ENCODE measurements around the gene TSTD1. TPM values are rescaled to one million over a fixed set of nuclear protein-coding genes. Genes with fewer than 3 reads are reported as not detected.
"Not testable (repeated sequence)": the region's sequence is repeated elsewhere in the genome, so short reads cannot be mapped to it uniquely, and the experiment has no call there.

TSTD1 gene
- total and polyA plus RNA-seq, 2 donors: 23.1 to 36.7 TPM

- no peak overlapping the region for H3K4me3 ChIP-seq (ENCODE audit: low read depth, low read length)
- no peak for DNase-seq (ENCODE audit: extremely low spot score)
- no peaks in the 10 kb centered on the region for H3K36me3 ChIP-seq (ENCODE audit: insufficient read depth)
- no peaks in the 10 kb centered on the region for H3K4me1 ChIP-seq (ENCODE audit: insufficient read depth)
- peak overlapping the region; percentile 45 for H3K27ac ChIP-seq (ENCODE audit: low read depth)
- WGBS: 72% methylated on average over 1 of the region's 1 CpG
These were observed 41.3 kb downstream of the TSTD1 start for GRCh38 chr1:160997323-160998038.

- no peak overlapping the region for H3K4me3 ChIP-seq (ENCODE audit: low read depth, low read length)
- no peaks in the 10 kb centered on the region for H3K4me1 ChIP-seq (ENCODE audit: insufficient read depth)
- 86% methylated on average over 3 of the region's 3 CpGs for WGBS
- H3K36me3 ChIP-seq (ENCODE audit: insufficient read depth): no peaks in the 10 kb centered on the region
- no peak overlapping the region for H3K27ac ChIP-seq (ENCODE audit: low read depth)
- DNase-seq (ENCODE audit: extremely low spot score): no peak
These were observed 42.6 kb downstream of the TSTD1 start for GRCh38 chr1:160996178-160996577.

- 74% methylated on average over 14 of the region's 14 CpGs for WGBS
- no peaks in the 10 kb centered on the region for H3K4me1 ChIP-seq (ENCODE audit: insufficient read depth)
- no peaks in the 10 kb centered on the region for H3K36me3 ChIP-seq (ENCODE audit: insufficient read depth)
- DNase-seq (ENCODE audit: extremely low spot score): no peak
- H3K27ac ChIP-seq (ENCODE audit: low read depth): no peak overlapping the region
- H3K4me3 ChIP-seq (ENCODE audit: low read depth, low read length): no peak overlapping the region
These were observed 45.1 kb downstream of the TSTD1 start for GRCh38 chr1:160993544-160994193.

GRCh38 chr1:160992036-160992435, 46.7 kb downstream of the TSTD1 start:
- not testable (repeated sequence) for H3K4me1 ChIP-seq (ENCODE audit: insufficient read depth); H3K4me3 ChIP-seq (ENCODE audit: low read depth, low read length); H3K27ac ChIP-seq (ENCODE audit: low read depth); H3K36me3 ChIP-seq (ENCODE audit: insufficient read depth); DNase-seq (ENCODE audit: extremely low spot score)
- 91% methylated on average over 4 of the region's 4 CpGs for WGBS

Small RNA genes lying within 50 kb of the gene (small RNA-seq; reads per million reads assigned to genes)
- gene AL591806.2: not detected

Other genes starting within 250 kb of the TSTD1 start
- 0.11 TPM for gene LY9, start 242.8 kb downstream of the TSTD1 start, total RNA-seq
- 0.49 TPM for gene LY9, start 242.8 kb downstream of the TSTD1 start, polyA plus RNA-seq
- gene CD244, start 176.1 kb downstream of the TSTD1 start, total RNA-seq: 0.21 TPM
- 0.89 TPM for gene CD244, start 176.1 kb downstream of the TSTD1 start, polyA plus RNA-seq
- 3.4 TPM for gene ITLN1, start 153.8 kb downstream of the TSTD1 start, total RNA-seq
- gene ITLN1, start 153.8 kb downstream of the TSTD1 start, polyA plus RNA-seq: 0.56 TPM
- gene ITLN2, start 84.2 kb downstream of the TSTD1 start, total RNA-seq: not detected
- gene ITLN2, start 84.2 kb downstream of the TSTD1 start, polyA plus RNA-seq: 0.37 TPM
- 35.2 TPM for gene F11R, start 17.8 kb downstream of the TSTD1 start, total RNA-seq
- gene F11R, start 17.8 kb downstream of the TSTD1 start, polyA plus RNA-seq: 23.4 TPM
- gene USF1, start 7.0 kb upstream of the TSTD1 start, total RNA-seq: 46.7 TPM
- gene USF1, start 7.0 kb upstream of the TSTD1 start, polyA plus RNA-seq: 55.9 TPM
- 2.9 TPM for gene ARHGAP30, start 30.9 kb upstream of the TSTD1 start, total RNA-seq
- gene ARHGAP30, start 30.9 kb upstream of the TSTD1 start, polyA plus RNA-seq: 5.1 TPM
- 12.2 TPM for gene NECTIN4, start 50.6 kb upstream of the TSTD1 start, total RNA-seq
- 5.0 TPM for gene NECTIN4, start 50.6 kb upstream of the TSTD1 start, polyA plus RNA-seq
- gene KLHDC9, start 59.4 kb upstream of the TSTD1 start, total RNA-seq: 1.3 TPM
- gene KLHDC9, start 59.4 kb upstream of the TSTD1 start, polyA plus RNA-seq: 8.4 TPM
- gene PFDN2, start 79.1 kb upstream of the TSTD1 start, total RNA-seq: 9.8 TPM
- 108 TPM for gene PFDN2, start 79.1 kb upstream of the TSTD1 start, polyA plus RNA-seq
- 18.9 TPM for gene NIT1, start 79.1 kb upstream of the TSTD1 start, total RNA-seq
- 49.5 TPM for gene NIT1, start 79.1 kb upstream of the TSTD1 start, polyA plus RNA-seq
- gene DEDD, start 93.7 kb upstream of the TSTD1 start, total RNA-seq: 16.9 TPM
- 43.0 TPM for gene DEDD, start 93.7 kb upstream of the TSTD1 start, polyA plus RNA-seq
- 82.4 TPM for gene UFC1, start 115.0 kb upstream of the TSTD1 start, total RNA-seq
- 119 TPM for gene UFC1, start 115.0 kb upstream of the TSTD1 start, polyA plus RNA-seq
- gene USP21, start 120.5 kb upstream of the TSTD1 start, total RNA-seq: 12.5 TPM
- gene USP21, start 120.5 kb upstream of the TSTD1 start, polyA plus RNA-seq: 28.4 TPM
- 13.9 TPM for gene PPOX, start 127.5 kb upstream of the TSTD1 start, total RNA-seq
- gene PPOX, start 127.5 kb upstream of the TSTD1 start, polyA plus RNA-seq: 25.9 TPM
- 15.3 TPM for gene B4GALT3, start 138.5 kb upstream of the TSTD1 start, total RNA-seq
- 21.5 TPM for gene B4GALT3, start 138.5 kb upstream of the TSTD1 start, polyA plus RNA-seq
- 4.4 TPM for gene ADAMTS4, start 160.1 kb upstream of the TSTD1 start, total RNA-seq
- gene ADAMTS4, start 160.1 kb upstream of the TSTD1 start, polyA plus RNA-seq: 19.6 TPM
- 71.9 TPM for gene NDUFS2, start 163.4 kb upstream of the TSTD1 start, total RNA-seq
- 100 TPM for gene NDUFS2, start 163.4 kb upstream of the TSTD1 start, polyA plus RNA-seq
- gene FCER1G, start 176.3 kb upstream of the TSTD1 start, total RNA-seq: 15.9 TPM
- 161 TPM for gene FCER1G, start 176.3 kb upstream of the TSTD1 start, polyA plus RNA-seq
- not detected for gene APOA2, start 184.7 kb upstream of the TSTD1 start, total RNA-seq
- gene APOA2, start 184.7 kb upstream of the TSTD1 start, polyA plus RNA-seq: 5.4 TPM
- 6.0 TPM for gene TOMM40L, start 187.1 kb upstream of the TSTD1 start, total RNA-seq
- 14.3 TPM for gene TOMM40L, start 187.1 kb upstream of the TSTD1 start, polyA plus RNA-seq
- not detected for gene NR1I3, start 199.2 kb upstream of the TSTD1 start, total RNA-seq
- gene NR1I3, start 199.2 kb upstream of the TSTD1 start, polyA plus RNA-seq: 0.27 TPM
- 22.8 TPM for gene PCP4L1, start 219.8 kb upstream of the TSTD1 start, total RNA-seq
- gene PCP4L1, start 219.8 kb upstream of the TSTD1 start, polyA plus RNA-seq: 39.2 TPM

Data from urinary bladder (tissue), 4 donors.